HUES6 (cell line): Measurements from ENCODE around the gene MYL3.
A peak's percentile ranks its signal among the peaks of the same experiment; 100 is the strongest.

Experiments used
- H3K27ac ChIP-seq: 2 replicates; pipeline ENCODE4 v1.7.0; 2013; ENCODE audit warnings: low read depth, mild to moderate bottlenecking, low read length, inconsistent platforms
- H3K27me3 ChIP-seq: 2 replicates; pipeline ENCODE4 v1.6.1; 2013; ENCODE audit warnings: low read length; ENCODE audit not compliant: control insufficient read depth, insufficient read depth
- H3K36me3 ChIP-seq: 2 replicates; pipeline ENCODE4 v1.6.1; 2013; ENCODE audit warnings: low read length; ENCODE audit not compliant: control insufficient read depth, insufficient read depth
- H3K4me1 ChIP-seq: 2 replicates; pipeline ENCODE4 v1.6.1; 2013; ENCODE audit warnings: low read length; ENCODE audit not compliant: control insufficient read depth, insufficient read depth
- H3K4me3 ChIP-seq: 2 replicates; pipeline ENCODE4 v1.5.1; 2013; ENCODE audit warnings: low read depth, low read length
- H3K9ac ChIP-seq: one replicate; pipeline ENCODE4 v1.6.1; 2013; ENCODE audit warnings: mild to moderate bottlenecking, low read length
- H3K9me3 ChIP-seq: 2 replicates; pipeline ENCODE4 v1.6.1; 2013; ENCODE audit warnings: low read depth, low read length; ENCODE audit not compliant: control insufficient read depth, insufficient read depth

Gene MYL3

DNA sequence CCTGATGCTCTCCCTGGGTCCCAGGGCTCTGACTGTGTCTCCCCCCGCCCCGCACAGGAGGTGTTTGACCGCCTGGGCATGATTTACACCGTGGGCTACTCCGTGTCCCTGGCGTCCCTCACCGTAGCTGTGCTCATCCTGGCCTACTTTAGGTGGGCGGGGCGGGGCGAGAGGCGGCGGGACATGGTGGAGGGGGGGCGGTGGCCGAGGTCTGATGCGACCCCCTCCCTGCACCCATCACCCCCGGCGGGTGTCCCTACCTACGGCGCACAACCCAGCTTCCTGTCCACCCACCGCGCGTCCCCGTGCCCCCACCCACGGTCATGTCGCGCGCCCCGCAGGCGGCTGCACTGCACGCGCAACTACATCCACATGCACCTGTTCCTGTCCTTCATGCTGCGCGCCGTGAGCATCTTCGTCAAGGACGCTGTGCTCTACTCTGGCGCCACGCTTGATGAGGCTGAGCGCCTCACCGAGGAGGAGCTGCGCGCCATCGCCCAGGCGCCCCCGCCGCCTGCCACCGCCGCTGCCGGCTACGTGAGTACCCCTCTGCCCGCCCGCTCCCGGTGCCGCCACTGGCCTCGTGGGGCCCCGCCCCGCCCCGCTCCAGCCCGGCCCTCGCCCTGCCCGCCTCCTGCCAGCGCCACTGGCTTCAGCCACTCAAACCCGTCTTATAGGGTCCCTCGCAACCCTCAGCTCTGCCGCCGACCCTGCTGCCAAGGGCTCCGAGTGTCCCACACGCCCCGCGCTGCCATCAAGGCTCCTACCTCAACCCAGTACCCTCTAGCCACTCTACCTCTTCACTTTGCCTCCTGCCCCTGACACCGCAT, 35.3 kb upstream of the MYL3 start:
- Histone ChIP-seq H3K9ac (no peak overlapping the region), H3K4me3 (peak overlapping the region; percentile 38; the same call in 1 of the 2 replicates), H3K4me1 (no peaks in the 10 kb centered on the region; the same call in 1 of the 2 replicates), H3K27ac (no peak overlapping the region), H3K36me3 (no peaks in the 10 kb centered on the region), H3K9me3 (no peaks in the 10 kb centered on the region), H3K27me3 (peaks cover 23% of the 10 kb centered on the region)

GRCh38 chr3:46897829-46898320, 34.6 kb upstream of the MYL3 start:
- Histone ChIP-seq H3K9me3 (no peaks in the 10 kb centered on the region), H3K9ac (no peak overlapping the region), H3K27me3 (peaks cover 29% of the 10 kb centered on the region), H3K4me3 (no peak overlapping the region; the same call in 1 of the 2 replicates), H3K27ac (no peak overlapping the region), H3K36me3 (no peaks in the 10 kb centered on the region), H3K4me1 (peaks cover 7% of the 10 kb centered on the region)

GRCh38 chr3:46897031-46897430, 33.8 kb upstream of the MYL3 start:
- H3K36me3 ChIP-seq = no peaks in the 10 kb centered on the region
- no peaks in the 10 kb centered on the region for H3K9me3 ChIP-seq
- no peak overlapping the region for H3K4me3 ChIP-seq
- H3K4me1 ChIP-seq = peaks cover 12% of the 10 kb centered on the region
- H3K27ac ChIP-seq = no peak overlapping the region
- no peak overlapping the region for H3K9ac ChIP-seq
- peaks cover 35% of the 10 kb centered on the region for H3K27me3 ChIP-seq

GRCh38 chr3:46896386-46896785, 33.1 kb upstream of the MYL3 start:
- peaks cover 42% of the 10 kb centered on the region for H3K27me3 ChIP-seq
- no peak overlapping the region for H3K9ac ChIP-seq
- no peak overlapping the region for H3K27ac ChIP-seq
- no peaks in the 10 kb centered on the region for H3K9me3 ChIP-seq
- no peak overlapping the region for H3K4me3 ChIP-seq
- H3K4me1 ChIP-seq = peaks cover 18% of the 10 kb centered on the region
- no peaks in the 10 kb centered on the region for H3K36me3 ChIP-seq

DNA sequence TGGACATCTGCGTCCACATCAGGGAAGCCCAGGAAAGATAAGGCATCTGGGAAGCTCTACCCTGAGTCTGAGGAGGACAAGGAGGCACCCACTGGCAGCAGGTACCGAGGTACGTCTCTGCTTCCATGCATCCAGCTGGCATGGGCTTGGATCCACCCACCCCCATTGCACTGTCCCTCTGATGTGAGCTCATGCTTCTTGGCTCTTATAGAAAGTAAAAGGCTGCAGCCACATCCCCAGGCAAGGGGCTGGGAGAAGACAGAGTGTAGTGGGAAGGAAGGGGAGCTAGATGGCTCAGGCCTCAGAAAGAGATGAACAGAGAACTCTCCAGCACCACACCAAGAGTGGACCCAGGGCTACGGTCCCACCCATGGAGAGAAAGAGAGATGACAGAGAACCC, 32.5 kb upstream of the MYL3 start:
- H3K36me3 ChIP-seq = no peaks in the 10 kb centered on the region
- no peak overlapping the region for H3K9ac ChIP-seq
- H3K4me3 ChIP-seq = no peak overlapping the region
- peaks cover 18% of the 10 kb centered on the region for H3K4me1 ChIP-seq
- H3K27me3 ChIP-seq = peaks cover 48% of the 10 kb centered on the region
- no peak overlapping the region for H3K27ac ChIP-seq
- no peaks in the 10 kb centered on the region for H3K9me3 ChIP-seq

- Histone ChIP-seq H3K4me1 (peaks cover 18% of the 10 kb centered on the region), H3K27ac (no peak overlapping the region), H3K4me3 (no peak overlapping the region), H3K9me3 (no peaks in the 10 kb centered on the region), H3K27me3 (peaks cover 53% of the 10 kb centered on the region), H3K9ac (no peak overlapping the region), H3K36me3 (no peaks in the 10 kb centered on the region)
These were observed 32.0 kb upstream of the MYL3 start for GRCh38 chr3:46895204-46895660.

GRCh38 chr3:46894256-46894655, 31.0 kb upstream of the MYL3 start:
- H3K9me3 ChIP-seq = no peaks in the 10 kb centered on the region
- H3K4me1 ChIP-seq = peaks cover 27% of the 10 kb centered on the region
- no peaks in the 10 kb centered on the region for H3K36me3 ChIP-seq
- H3K27ac ChIP-seq = no peak overlapping the region
- peaks cover 63% of the 10 kb centered on the region for H3K27me3 ChIP-seq
- no peak overlapping the region for H3K4me3 ChIP-seq
- no peak overlapping the region for H3K9ac ChIP-seq

GRCh38 chr3:46893763-46894162, 30.5 kb upstream of the MYL3 start:
- peaks cover 63% of the 10 kb centered on the region for H3K27me3 ChIP-seq
- H3K36me3 ChIP-seq = no peaks in the 10 kb centered on the region
- H3K27ac ChIP-seq = no peak overlapping the region
- no peak overlapping the region for H3K4me3 ChIP-seq
- H3K9ac ChIP-seq = no peak overlapping the region
- H3K9me3 ChIP-seq = no peaks in the 10 kb centered on the region
- H3K4me1 ChIP-seq = peaks cover 32% of the 10 kb centered on the region

- Histone ChIP-seq H3K27ac (no peak overlapping the region), H3K36me3 (no peaks in the 10 kb centered on the region), H3K4me3 (peak overlapping the region; percentile 60), H3K4me1 (peaks cover 37% of the 10 kb centered on the region), H3K27me3 (peaks cover 63% of the 10 kb centered on the region), H3K9ac (peak overlapping the region; percentile 17), H3K9me3 (no peaks in the 10 kb centered on the region)
These were observed 30.0 kb upstream of the MYL3 start for GRCh38 chr3:46893146-46893748.

- Histone ChIP-seq H3K27ac (no peak overlapping the region), H3K9me3 (no peaks in the 10 kb centered on the region), H3K9ac (peak overlapping the region; percentile 17), H3K27me3 (peaks cover 56% of the 10 kb centered on the region), H3K36me3 (no peaks in the 10 kb centered on the region), H3K4me1 (peaks cover 44% of the 10 kb centered on the region), H3K4me3 (peak overlapping the region; percentile 60)
These were observed 29.3 kb upstream of the MYL3 start for GRCh38 chr3:46892285-46893145.
